Lower lobe of right lung (tissue), 2 donors: ENCODE data around the gene IPO11. TPM values are rescaled to one million over a fixed set of nuclear protein-coding genes. Genes with fewer than 3 reads are reported as not detected.

Experiments used
- ATAC-seq, 2 donors: fragments of 200-7000 bp; cut with Tn5 transposase; one replicate each; pipeline ENCODE4 v1.9.1; 2020 to 2022; ENCODE audit warnings: mild to moderate bottlenecking in 2 of 2, moderate library complexity in 2 of 2
- DNase-seq: peaks from one replicate; pipeline ENCODE4 v3.0.0-alpha.2; 2020
- H3K27ac ChIP-seq: fragments of 200-600 bp; one replicate; pipeline ENCODE4 v1.8.0; 2022
- H3K27me3 ChIP-seq: fragments of 200-600 bp; one replicate; pipeline ENCODE4 v1.8.0; 2022; ENCODE audit warnings: low read depth
- H3K36me3 ChIP-seq: fragments of 200-600 bp; one replicate; pipeline ENCODE4 v1.8.0; 2022; ENCODE audit warnings: mild to moderate bottlenecking
- H3K4me1 ChIP-seq: fragments of 200-600 bp; one replicate; pipeline ENCODE4 v1.8.0; 2022
- H3K4me3 ChIP-seq: fragments of 200-600 bp; one replicate; pipeline ENCODE4 v1.8.0; 2022; ENCODE audit warnings: mild to moderate bottlenecking
- H3K9me3 ChIP-seq: fragments of 200-600 bp; one replicate; pipeline ENCODE4 v1.8.0; 2022
- intact Hi-C: fragments of 100-400 bp; cut with DNase I; formaldehyde crosslinking; loops from one replicate; pipeline ENCODE4 v1.11.0; 2022
- total RNA-seq: library from RNA; stranded (reverse); fragmentation: NEBNext Ultra II Directional; extraction: Animal tissue kit (Norgen Biotek cat#: 25700); gene quantifications from one replicate; pipeline ENCODE4 v1.2.1, GENCODE V29; 2021
- TF ChIP-seq, protein P1 (sequence below): fragments of 200-600 bp; IDR thresholded peaks from one replicate; pipeline ENCODE4 v1.8.0; 2022; ENCODE audit warnings: antibody characterized with exemption, mild to moderate bottlenecking
- donor health status: DM: no; HTN: yes; CAD: no; lungs with severe emphysema.

The IPO11 gene
- total RNA-seq, 1 donor from 2014 or later: 30.4 TPM

DNA sequence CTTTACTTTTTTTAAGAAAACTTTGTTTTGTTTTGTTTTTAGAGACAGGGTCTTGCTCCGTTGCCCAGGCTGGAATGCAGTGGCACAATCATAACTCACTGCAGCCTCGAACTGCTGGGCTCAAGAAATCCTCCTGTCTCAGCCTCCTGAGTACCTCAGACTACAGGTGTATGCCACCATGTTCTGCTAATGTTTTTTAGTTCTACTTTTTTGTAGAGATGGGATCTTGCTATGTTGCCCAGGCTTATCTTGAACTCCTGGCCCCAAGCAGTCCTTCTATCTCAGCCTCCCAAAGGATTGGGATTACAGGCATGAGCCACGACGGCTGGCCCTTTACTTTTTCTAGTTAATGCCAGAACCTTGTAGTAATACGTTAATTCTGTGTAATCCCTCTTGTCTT lies 36.0 kb downstream of the IPO11 start:
- intact Hi-C loops: no loop called here
- no peak for DNase-seq
- no peaks in the 10 kb centered on the region for H3K9me3 ChIP-seq
- TF ChIP-seq, protein P1, sequence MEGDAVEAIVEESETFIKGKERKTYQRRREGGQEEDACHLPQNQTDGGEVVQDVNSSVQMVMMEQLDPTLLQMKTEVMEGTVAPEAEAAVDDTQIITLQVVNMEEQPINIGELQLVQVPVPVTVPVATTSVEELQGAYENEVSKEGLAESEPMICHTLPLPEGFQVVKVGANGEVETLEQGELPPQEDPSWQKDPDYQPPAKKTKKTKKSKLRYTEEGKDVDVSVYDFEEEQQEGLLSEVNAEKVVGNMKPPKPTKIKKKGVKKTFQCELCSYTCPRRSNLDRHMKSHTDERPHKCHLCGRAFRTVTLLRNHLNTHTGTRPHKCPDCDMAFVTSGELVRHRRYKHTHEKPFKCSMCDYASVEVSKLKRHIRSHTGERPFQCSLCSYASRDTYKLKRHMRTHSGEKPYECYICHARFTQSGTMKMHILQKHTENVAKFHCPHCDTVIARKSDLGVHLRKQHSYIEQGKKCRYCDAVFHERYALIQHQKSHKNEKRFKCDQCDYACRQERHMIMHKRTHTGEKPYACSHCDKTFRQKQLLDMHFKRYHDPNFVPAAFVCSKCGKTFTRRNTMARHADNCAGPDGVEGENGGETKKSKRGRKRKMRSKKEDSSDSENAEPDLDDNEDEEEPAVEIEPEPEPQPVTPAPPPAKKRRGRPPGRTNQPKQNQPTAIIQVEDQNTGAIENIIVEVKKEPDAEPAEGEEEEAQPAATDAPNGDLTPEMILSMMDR: no peak
- no peaks in the 10 kb centered on the region for H3K27me3 ChIP-seq
- ATAC-seq: no peak
- H3K4me1 ChIP-seq: no peaks in the 10 kb centered on the region
- no peak overlapping the region for H3K4me3 ChIP-seq
- H3K27ac ChIP-seq: no peak overlapping the region
- H3K36me3 ChIP-seq: peaks cover 46% of the 10 kb centered on the region

DNA sequence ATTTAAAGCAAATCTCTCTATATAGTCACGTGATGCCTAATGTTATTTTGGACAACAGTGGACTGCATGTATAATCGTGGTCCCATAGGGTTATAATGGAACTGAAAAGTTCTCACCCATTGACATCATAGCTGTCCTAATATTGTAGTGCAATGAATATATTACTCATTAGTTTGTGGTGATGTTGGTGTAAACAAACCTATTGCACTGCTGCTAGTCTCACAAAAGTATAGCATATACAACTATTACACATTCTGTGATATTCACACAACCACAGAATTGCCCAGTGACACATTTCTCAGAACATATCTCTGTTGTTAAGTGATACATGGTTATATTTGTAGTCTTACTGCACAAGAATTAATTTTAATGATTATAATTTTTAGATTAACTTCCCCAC lies 37.7 kb downstream of the IPO11 start:
- Histone ChIP-seq H3K36me3 (peaks cover 51% of the 10 kb centered on the region), H3K27ac (no peak overlapping the region), H3K4me3 (no peak overlapping the region), H3K9me3 (no peaks in the 10 kb centered on the region), H3K27me3 (no peaks in the 10 kb centered on the region), H3K4me1 (no peaks in the 10 kb centered on the region)
- intact Hi-C loops: no loop called here
- DNase-seq (no peak), ATAC-seq (no peak)
- TF ChIP-seq, protein P1: no peak

DNA sequence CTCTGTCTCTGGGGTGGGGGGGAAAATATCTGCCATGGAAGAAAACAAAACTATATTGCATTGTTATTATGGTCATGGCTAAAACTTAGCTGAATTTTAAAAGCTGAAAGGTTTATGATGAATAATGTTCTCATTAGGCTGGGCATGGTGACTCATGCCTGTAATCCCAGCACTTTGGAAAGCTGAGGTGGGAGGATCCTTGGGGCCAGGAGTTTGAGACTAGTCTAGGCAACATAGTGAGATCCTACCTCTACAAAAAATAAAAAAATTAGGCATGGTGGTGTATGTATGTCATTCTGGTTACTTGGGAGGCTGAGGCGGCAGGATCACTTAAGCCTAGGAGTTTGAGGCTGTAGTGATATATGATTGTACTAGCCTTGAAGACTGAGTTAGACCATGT lies 44.5 kb downstream of the IPO11 start:
- DNase-seq: no peak
- H3K4me3 ChIP-seq: no peak overlapping the region
- no peak for ATAC-seq
- intact Hi-C loops: no loop called here
- H3K9me3 ChIP-seq: no peaks in the 10 kb centered on the region
- H3K27me3 ChIP-seq: no peaks in the 10 kb centered on the region
- H3K4me1 ChIP-seq: peaks cover 4% of the 10 kb centered on the region
- peaks cover 18% of the 10 kb centered on the region for H3K36me3 ChIP-seq
- TF ChIP-seq, protein P1: no peak
- H3K27ac ChIP-seq: no peak overlapping the region

DNA sequence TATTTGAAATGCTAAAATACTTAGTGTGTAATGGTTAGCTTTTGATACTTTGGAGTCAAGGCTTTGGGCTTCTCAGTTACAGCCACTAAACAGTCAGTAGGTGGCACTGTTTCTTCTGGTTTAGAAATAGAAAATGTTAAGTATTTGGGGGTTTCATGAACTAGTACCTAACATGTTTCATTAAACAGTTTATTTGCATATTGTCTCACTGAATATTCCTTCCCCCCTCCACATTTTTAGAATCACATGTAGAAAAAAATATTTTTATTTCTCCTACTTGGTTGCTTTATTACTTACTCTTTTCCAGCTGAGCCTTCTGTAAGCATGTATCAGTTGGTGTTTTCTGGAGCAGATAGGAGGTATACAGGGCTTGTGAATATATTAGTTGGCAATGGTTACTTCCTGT lies 48.0 kb downstream of the IPO11 start:
- H3K36me3 ChIP-seq: no peaks in the 10 kb centered on the region
- intact Hi-C loops: no loop called here
- no peaks in the 10 kb centered on the region for H3K27me3 ChIP-seq
- H3K4me1 ChIP-seq: peaks cover 4% of the 10 kb centered on the region
- no peak overlapping the region for H3K27ac ChIP-seq
- TF ChIP-seq, protein P1: peak; percentile 80
- DNase-seq (no peak), ATAC-seq (peak; percentile 62 to 79)
- H3K9me3 ChIP-seq: no peaks in the 10 kb centered on the region
- no peak overlapping the region for H3K4me3 ChIP-seq

DNA sequence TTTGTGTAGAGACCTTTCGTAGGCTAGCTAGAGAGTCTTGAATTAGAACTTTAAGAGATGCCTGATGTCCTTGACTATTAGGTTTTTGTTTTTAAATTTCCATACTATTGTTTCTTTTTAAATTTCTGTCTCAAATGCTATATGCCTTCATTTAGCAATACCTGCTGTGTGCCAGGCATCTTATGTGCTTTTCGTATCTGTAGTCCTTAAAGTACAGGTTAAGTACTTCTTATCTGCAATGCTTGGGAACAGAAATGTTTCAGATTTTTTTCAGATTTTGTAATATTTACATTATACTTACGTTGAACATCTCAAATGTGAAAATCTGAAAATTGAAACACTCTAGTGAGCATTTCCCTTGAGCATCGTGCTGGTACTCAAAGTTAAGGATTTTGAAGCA lies 49.0 kb downstream of the IPO11 start:
- DNase-seq (no peak), ATAC-seq (peak in 1 of 2 donors; percentile 86)
- H3K27ac ChIP-seq: no peak overlapping the region

More for the DNA sequence above, 49.0 kb downstream of the IPO11 start:
- Histone ChIP-seq H3K9me3 (no peaks in the 10 kb centered on the region), H3K4me1 (peaks cover 4% of the 10 kb centered on the region), H3K36me3 (no peaks in the 10 kb centered on the region), H3K4me3 (no peak overlapping the region), H3K27me3 (no peaks in the 10 kb centered on the region)
- TF ChIP-seq, protein P1: no peak
- intact Hi-C loops: no loop called here
